Activated CD8-positive, alpha-beta memory T cell treated with anti-CD3 and anti-CD28 coated beads, Interleukin-2, amount 50 U/mL, for 48 hours (primary cell): ENCODE data around the gene MPIG6B.
"Not testable (repeated sequence)": the region's sequence is repeated elsewhere in the genome, so short reads cannot be mapped to it uniquely, and the experiment has no call there.

Source experiments
- DNase-seq: peaks from one replicate; pipeline ENCODE4 v3.0.0-alpha.2; 2020

Gene MPIG6B

GRCh38 chr6:31701666-31702404, 21.3 kb upstream of the MPIG6B start:
- no peak for DNase-seq

- DNase-seq, result peak; percentile 63
These were observed 20.8 kb upstream of the MPIG6B start for GRCh38 chr6:31702405-31702818.

- peak; percentile 96 for DNase-seq
These were observed 20.1 kb upstream of the MPIG6B start, which contains the start of gene ABHD16A for GRCh38 chr6:31702819-31703716. TSS of gene ABHD16A (minus strand) at chr6:31703324. CDS start at chr6:31703281, 43 bp downstream.

- DNase-seq, result no peak
These were observed 17.2 kb upstream of the MPIG6B start for GRCh38 chr6:31705931-31706330.

GRCh38 chr6:31706599-31706998, 16.6 kb upstream of the MPIG6B start, which contains the start of gene LY6G6F:
TSS of gene LY6G6F (plus strand) at chr6:31706866. CDS start at chr6:31706907, 41 bp downstream.
- no peak for DNase-seq

- DNase-seq, result no peak
These were observed 15.5 kb upstream of the MPIG6B start for GRCh38 chr6:31707701-31708100.

- DNase-seq, result no peak
These were observed 14.9 kb upstream of the MPIG6B start for GRCh38 chr6:31708224-31708623.

- DNase-seq, result not testable (repeated sequence)
These were observed 14.0 kb upstream of the MPIG6B start for GRCh38 chr6:31709157-31709556.

GRCh38 chr6:31710523-31711219, 12.5 kb upstream of the MPIG6B start:
- DNase-seq, result no peak

- DNase-seq, result no peak
These were observed 11.9 kb upstream of the MPIG6B start for GRCh38 chr6:31711233-31711632.

- no peak for DNase-seq
These were observed 10.9 kb upstream of the MPIG6B start for GRCh38 chr6:31712296-31712695.

- DNase-seq, result no peak
These were observed 9.7 kb upstream of the MPIG6B start for GRCh38 chr6:31713465-31713864.

- no peak for DNase-seq
These were observed 9.0 kb upstream of the MPIG6B start for GRCh38 chr6:31713991-31714684.

- DNase-seq, result no peak
These were observed 7.9 kb upstream of the MPIG6B start, which contains the start of gene LY6G6D for GRCh38 chr6:31715022-31715958. TSS of gene LY6G6D (plus strand) at chr6:31715348. CDS start at chr6:31715356, 8 bp downstream.

GRCh38 chr6:31717499-31718222, 5.5 kb upstream of the MPIG6B start:
- no peak for DNase-seq

GRCh38 chr6:31718265-31718664, 4.9 kb upstream of the MPIG6B start:
- no peak for DNase-seq

- DNase-seq, result no peak
These were observed 4.2 kb upstream of the MPIG6B start for GRCh38 chr6:31719001-31719400.

GRCh38 chr6:31720196-31720770, 2.9 kb upstream of the MPIG6B start:
- no peak for DNase-seq

GRCh38 chr6:31721351-31722020, 1.7 kb upstream of the MPIG6B start, which contains the start of gene LY6G6C:
TSS of gene LY6G6C (minus strand) at chr6:31721746. CDS start at chr6:31721679, 67 bp downstream.
- DNase-seq, result no peak
